GM12878 (cell line): ENCODE results near the gene CRYGS. TPM values are rescaled to one million over a fixed set of nuclear protein-coding genes. Genes with fewer than 3 reads are reported as not detected.
A peak's percentile ranks its signal among the peaks of the same experiment; 100 is the strongest.

ENCODE experiments used
- BCL11A ChIP-seq: IDR thresholded peaks from 2 replicates; pipeline ENCODE4 v1.6.1; 2011; ENCODE audit warnings: low read depth, low read length
- CHD2 ChIP-seq: IDR thresholded peaks from 2 replicates; pipeline ENCODE4 v1.6.1; 2011; ENCODE audit warnings: low read depth, low read length, improper control_type of control experiment, borderline replicate concordance
- EGR1 ChIP-seq, 2 experiments: IDR thresholded peaks; 1 replicate in 1 of 2; 2 replicates in 1 of 2; pipeline ENCODE4 v1.6.1; 2011 to 2012; ENCODE audit warnings: low read depth in 2 of 2, low read length in 2 of 2, borderline replicate concordance in 1 of 2, mild to moderate bottlenecking in 1 of 2, moderate library complexity in 1 of 2
- FOXK2 ChIP-seq: fragments of 450-650 bp; IDR thresholded peaks from 2 replicates; pipeline ENCODE4 v1.6.1; 2017; ENCODE audit warnings: mild to moderate bottlenecking, moderate library complexity
- GABPA ChIP-seq: IDR thresholded peaks from 2 replicates; pipeline ENCODE4 v1.6.1; 2014; ENCODE audit warnings: antibody characterized with exemption, low read depth, mild to moderate bottlenecking, inconsistent platforms
- JUNB ChIP-seq: IDR thresholded peaks from 2 replicates; pipeline ENCODE4 v1.6.1; 2016; ENCODE audit warnings: antibody characterized with exemption, mild to moderate bottlenecking
- KLF5 ChIP-seq: fragments of 450-650 bp; IDR thresholded peaks from 2 replicates; pipeline ENCODE4 v1.6.1; 2014; ENCODE audit warnings: mild to moderate bottlenecking; ENCODE audit not compliant: partially characterized antibody
- LARP7 ChIP-seq: fragments of 450-650 bp; IDR thresholded peaks from 2 replicates; pipeline ENCODE4 v1.6.1; 2017; ENCODE audit warnings: mild to moderate bottlenecking
- NFIC ChIP-seq: IDR thresholded peaks from 2 replicates; pipeline ENCODE4 v1.6.1; 2012; ENCODE audit warnings: low read depth, mild to moderate bottlenecking, inconsistent platforms, low read length, moderate library complexity
- NR2F1 ChIP-seq: fragments of 450-650 bp; conservative IDR thresholded peaks from 2 replicates; pipeline ENCODE4 v1.6.1; 2017; ENCODE audit warnings: mild to moderate bottlenecking
- PAX8 ChIP-seq: fragments of 450-650 bp; IDR thresholded peaks from 2 replicates; pipeline ENCODE4 v1.6.1; 2017; ENCODE audit warnings: mild to moderate bottlenecking, moderate library complexity
- POLR2A ChIP-seq: IDR thresholded peaks from 2 replicates; pipeline ENCODE4 v1.6.1; 2011; ENCODE audit warnings: low read depth, mild to moderate bottlenecking, low read length
- RAD51 ChIP-seq: fragments of 450-650 bp; IDR thresholded peaks from 2 replicates; pipeline ENCODE4 v1.6.1; 2016; ENCODE audit warnings: moderate library complexity, mild to moderate bottlenecking, inconsistent platforms
- RB1 ChIP-seq: fragments of 450-650 bp; formaldehyde crosslinking; IDR thresholded peaks from 2 replicates; pipeline ENCODE4 v1.6.1; 2017; ENCODE audit warnings: mild to moderate bottlenecking, borderline replicate concordance
- SMC3 ChIP-seq: IDR thresholded peaks from 2 replicates; pipeline ENCODE4 v1.6.1; 2011; ENCODE audit warnings: low read length, improper control_type of control experiment, borderline replicate concordance
- SREBF2 ChIP-seq: IDR thresholded peaks from 2 replicates; pipeline ENCODE4 v1.6.1; 2012; ENCODE audit warnings: mild to moderate bottlenecking, low read length
- SRF ChIP-seq, 2 experiments: IDR thresholded peaks; 2 replicates each; pipeline ENCODE4 v1.6.1; 2011; ENCODE audit warnings: low read depth in 2 of 2, low read length in 2 of 2, mild to moderate bottlenecking in 1 of 2, moderate library complexity in 1 of 2
- ZNF622 ChIP-seq: fragments of 450-650 bp; IDR thresholded peaks from 2 replicates; pipeline ENCODE4 v1.6.1; 2017; ENCODE audit warnings: mild to moderate bottlenecking, inconsistent platforms
- polyA plus RNA-seq, 11 experiments: library from polyadenylated mRNA; depleted of rRNA in 4 of 11; unstranded in 6 of 11; stranded (reverse) in 5 of 11; fragments of >200 nt; fragmentation: Nextera tagmentation in 4 of 11; fragmentation: Illumina TruSeq in 1 of 11; extraction: Ambion mirVana in 4 of 11; extraction: Trizol in 1 of 11; gene quantifications; 1 replicate in 1 of 11; 2 replicates in 10 of 11; pipeline versions ENCODE4 v1.2.1 to v1.2.3, GENCODE V29; 2011 to 2016; ENCODE audit warnings: inconsistent platforms in 2 of 11, missing spikeins in 2 of 11, low read depth in 1 of 11
- total RNA-seq, 4 experiments: library from RNA; depleted of rRNA in 3 of 4; stranded (reverse); fragments of >200 nt in 3 of 4; fragmentation: Illumina TruSeq in 1 of 4; extraction: Trizol in 1 of 4; gene quantifications; 2 replicates each; pipeline versions ENCODE4 v1.2.1 to v1.2.3, GENCODE V29; 2013 to 2021
- TF ChIP-seq, protein P1 (sequence below): IDR thresholded peaks from 2 replicates; pipeline ENCODE4 v1.6.1; 2012; ENCODE audit warnings: low read depth, low read length, improper control_type of control experiment
- TF ChIP-seq, protein P2 (sequence below): IDR thresholded peaks from 2 replicates; pipeline ENCODE4 v1.6.1; 2011; ENCODE audit warnings: borderline replicate concordance, low read depth, mild to moderate bottlenecking, moderate library complexity, low read length; ENCODE audit not compliant: insufficient read depth, poor library complexity, severe bottlenecking
- TF ChIP-seq, protein P3 (sequence below): fragments of 450-650 bp; formaldehyde crosslinking; IDR thresholded peaks from 2 replicates; pipeline ENCODE4 v1.4.0; 2022; ENCODE audit warnings: mild to moderate bottlenecking, moderate library complexity
- TF ChIP-seq, protein P4 (sequence below): IDR thresholded peaks from 2 replicates; pipeline ENCODE4 v1.6.1; 2012; ENCODE audit warnings: mild to moderate bottlenecking, low read depth, low read length
- TF ChIP-seq, protein P5 (sequence below): IDR thresholded peaks from 2 replicates; pipeline ENCODE4 v1.6.1; 2012; ENCODE audit warnings: low read depth, low read length, improper control_type of control experiment

The CRYGS gene
- total and polyA plus RNA-seq, 10 of the 15 experiments (the other 5 are each of a cell fraction or from before 2014, with no cell fraction given) = 1.1 to 6.0 (median 2.5) TPM

DNA sequence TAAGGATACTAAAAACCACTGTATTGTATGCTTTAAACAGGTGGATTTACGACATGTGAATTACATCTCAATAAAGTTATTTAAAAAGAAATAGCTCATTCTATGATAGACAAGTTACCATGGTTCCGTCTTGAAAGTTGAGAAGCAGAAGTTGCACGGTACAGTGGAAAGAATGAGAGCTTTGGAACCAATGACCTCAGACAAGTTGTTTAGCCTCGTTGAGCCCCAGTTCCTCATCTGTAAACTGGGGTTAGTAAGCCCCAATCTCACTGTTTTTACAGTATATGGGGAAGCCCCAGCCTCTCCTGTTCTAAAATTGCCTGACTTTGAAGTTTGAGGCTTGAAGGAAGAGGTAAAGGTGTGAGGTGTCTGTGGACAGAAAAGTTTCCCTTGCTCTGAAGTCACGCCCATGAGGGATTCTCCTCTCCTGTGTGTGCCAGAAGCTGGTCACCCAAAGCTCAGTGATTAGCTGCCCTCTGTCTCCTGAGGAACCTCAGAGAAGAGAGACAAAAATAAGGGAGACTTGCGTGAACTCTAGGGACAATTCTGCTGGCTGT, 10.0 kb downstream of the CRYGS start (continued):
- TF ChIP-seq CHD2 (peak; percentile 35; the same call in 1 of the 2 replicates), POLR2A (no peak), RB1 (no peak), SREBF2 (no peak), LARP7 (no peak), RAD51 (no peak; the same call in 1 of the 2 replicates), BCL11A (peak; percentile 56; the same call in 1 of the 2 replicates), SMC3 (no peak), EGR1 (IDR thresholded peaks at IDR 0.05; ENCODE audit: borderline replicate concordance in 1 of 2, low read depth in 2 of 2, low read length in 2 of 2) (no peak), GABPA (0 out of 2 replicates have a peak, but pooled peaks have one; percentile 29), JUNB (peak; percentile 82), SRF (IDR thresholded peaks at IDR 0.05; ENCODE audit: low read depth in 2 of 2, low read length in 2 of 2) (no peak), PAX8 (no peak), FOXK2 (no peak), ZNF622 (no peak), NR2F1 (peak; percentile 50), NFIC (peak; percentile 87), KLF5 (no peak)
- TF ChIP-seq, protein P1, sequence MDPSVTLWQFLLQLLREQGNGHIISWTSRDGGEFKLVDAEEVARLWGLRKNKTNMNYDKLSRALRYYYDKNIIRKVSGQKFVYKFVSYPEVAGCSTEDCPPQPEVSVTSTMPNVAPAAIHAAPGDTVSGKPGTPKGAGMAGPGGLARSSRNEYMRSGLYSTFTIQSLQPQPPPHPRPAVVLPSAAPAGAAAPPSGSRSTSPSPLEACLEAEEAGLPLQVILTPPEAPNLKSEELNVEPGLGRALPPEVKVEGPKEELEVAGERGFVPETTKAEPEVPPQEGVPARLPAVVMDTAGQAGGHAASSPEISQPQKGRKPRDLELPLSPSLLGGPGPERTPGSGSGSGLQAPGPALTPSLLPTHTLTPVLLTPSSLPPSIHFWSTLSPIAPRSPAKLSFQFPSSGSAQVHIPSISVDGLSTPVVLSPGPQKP = no peak
- TF ChIP-seq, protein P2, sequence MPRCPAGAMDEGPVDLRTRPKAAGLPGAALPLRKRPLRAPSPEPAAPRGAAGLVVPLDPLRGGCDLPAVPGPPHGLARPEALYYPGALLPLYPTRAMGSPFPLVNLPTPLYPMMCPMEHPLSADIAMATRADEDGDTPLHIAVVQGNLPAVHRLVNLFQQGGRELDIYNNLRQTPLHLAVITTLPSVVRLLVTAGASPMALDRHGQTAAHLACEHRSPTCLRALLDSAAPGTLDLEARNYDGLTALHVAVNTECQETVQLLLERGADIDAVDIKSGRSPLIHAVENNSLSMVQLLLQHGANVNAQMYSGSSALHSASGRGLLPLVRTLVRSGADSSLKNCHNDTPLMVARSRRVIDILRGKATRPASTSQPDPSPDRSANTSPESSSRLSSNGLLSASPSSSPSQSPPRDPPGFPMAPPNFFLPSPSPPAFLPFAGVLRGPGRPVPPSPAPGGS = peak; percentile 89
- TF ChIP-seq, protein P3, sequence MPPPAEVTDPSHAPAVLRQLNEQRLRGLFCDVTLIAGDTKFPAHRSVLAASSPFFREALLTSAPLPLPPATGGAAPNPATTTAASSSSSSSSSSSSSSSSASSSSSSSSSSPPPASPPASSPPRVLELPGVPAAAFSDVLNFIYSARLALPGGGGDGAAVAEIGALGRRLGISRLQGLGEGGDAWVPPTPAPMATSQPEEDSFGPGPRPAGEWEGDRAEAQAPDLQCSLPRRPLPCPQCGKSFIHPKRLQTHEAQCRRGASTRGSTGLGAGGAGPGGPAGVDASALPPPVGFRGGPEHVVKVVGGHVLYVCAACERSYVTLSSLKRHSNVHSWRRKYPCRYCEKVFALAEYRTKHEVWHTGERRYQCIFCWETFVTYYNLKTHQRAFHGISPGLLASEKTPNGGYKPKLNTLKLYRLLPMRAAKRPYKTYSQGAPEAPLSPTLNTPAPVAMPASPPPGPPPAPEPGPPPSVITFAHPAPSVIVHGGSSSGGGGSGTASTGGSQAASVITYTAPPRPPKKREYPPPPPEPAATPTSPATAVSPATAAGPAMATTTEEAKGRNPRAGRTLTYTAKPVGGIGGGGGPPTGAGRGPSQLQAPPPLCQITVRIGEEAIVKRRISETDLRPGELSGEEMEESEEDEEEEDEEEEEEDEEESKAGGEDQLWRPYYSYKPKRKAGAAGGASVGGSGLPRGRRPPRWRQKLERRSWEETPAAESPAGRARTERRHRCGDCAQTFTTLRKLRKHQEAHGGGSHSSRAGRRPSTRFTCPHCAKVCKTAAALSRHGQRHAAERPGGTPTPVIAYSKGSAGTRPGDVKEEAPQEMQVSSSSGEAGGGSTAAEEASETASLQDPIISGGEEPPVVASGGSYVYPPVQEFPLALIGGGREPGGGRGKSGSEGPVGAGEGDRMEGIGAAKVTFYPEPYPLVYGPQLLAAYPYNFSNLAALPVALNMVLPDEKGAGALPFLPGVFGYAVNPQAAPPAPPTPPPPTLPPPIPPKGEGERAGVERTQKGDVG (CRISPR knock-in tag) = no peak
- TF ChIP-seq, protein P4, sequence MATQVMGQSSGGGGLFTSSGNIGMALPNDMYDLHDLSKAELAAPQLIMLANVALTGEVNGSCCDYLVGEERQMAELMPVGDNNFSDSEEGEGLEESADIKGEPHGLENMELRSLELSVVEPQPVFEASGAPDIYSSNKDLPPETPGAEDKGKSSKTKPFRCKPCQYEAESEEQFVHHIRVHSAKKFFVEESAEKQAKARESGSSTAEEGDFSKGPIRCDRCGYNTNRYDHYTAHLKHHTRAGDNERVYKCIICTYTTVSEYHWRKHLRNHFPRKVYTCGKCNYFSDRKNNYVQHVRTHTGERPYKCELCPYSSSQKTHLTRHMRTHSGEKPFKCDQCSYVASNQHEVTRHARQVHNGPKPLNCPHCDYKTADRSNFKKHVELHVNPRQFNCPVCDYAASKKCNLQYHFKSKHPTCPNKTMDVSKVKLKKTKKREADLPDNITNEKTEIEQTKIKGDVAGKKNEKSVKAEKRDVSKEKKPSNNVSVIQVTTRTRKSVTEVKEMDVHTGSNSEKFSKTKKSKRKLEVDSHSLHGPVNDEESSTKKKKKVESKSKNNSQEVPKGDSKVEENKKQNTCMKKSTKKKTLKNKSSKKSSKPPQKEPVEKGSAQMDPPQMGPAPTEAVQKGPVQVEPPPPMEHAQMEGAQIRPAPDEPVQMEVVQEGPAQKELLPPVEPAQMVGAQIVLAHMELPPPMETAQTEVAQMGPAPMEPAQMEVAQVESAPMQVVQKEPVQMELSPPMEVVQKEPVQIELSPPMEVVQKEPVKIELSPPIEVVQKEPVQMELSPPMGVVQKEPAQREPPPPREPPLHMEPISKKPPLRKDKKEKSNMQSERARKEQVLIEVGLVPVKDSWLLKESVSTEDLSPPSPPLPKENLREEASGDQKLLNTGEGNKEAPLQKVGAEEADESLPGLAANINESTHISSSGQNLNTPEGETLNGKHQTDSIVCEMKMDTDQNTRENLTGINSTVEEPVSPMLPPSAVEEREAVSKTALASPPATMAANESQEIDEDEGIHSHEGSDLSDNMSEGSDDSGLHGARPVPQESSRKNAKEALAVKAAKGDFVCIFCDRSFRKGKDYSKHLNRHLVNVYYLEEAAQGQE = no peak
- TF ChIP-seq, protein P5, sequence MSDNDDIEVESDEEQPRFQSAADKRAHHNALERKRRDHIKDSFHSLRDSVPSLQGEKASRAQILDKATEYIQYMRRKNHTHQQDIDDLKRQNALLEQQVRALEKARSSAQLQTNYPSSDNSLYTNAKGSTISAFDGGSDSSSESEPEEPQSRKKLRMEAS = no peak
